Fibroblast of the aortic adventitia (primary cell): ENCODE measurements around the gene RAB4B. TPM values are rescaled to one million over a fixed set of nuclear protein-coding genes. Genes with fewer than 3 reads are reported as not detected.

ENCODE experiments used
- DNase-seq: peaks from one replicate; pipeline ENCODE4 v3.0.0-alpha.2; 2010; ENCODE audit warnings: low read depth
- H3K4me3 ChIP-seq: 2 replicates; pipeline ENCODE4 v1.5.1; 2011; ENCODE audit warnings: low read depth, mild to moderate bottlenecking, control low read depth, low read length, moderate library complexity
- total RNA-seq: library from RNA; depleted of rRNA; stranded (reverse); fragments of >200 nt; gene quantifications from 2 replicates; pipeline ENCODE4 v1.2.3, GENCODE V29; 2012; ENCODE audit warnings: low replicate concordance
- TF ChIP-seq, protein P1 (sequence below): IDR thresholded peaks from 2 replicates; pipeline ENCODE4 v1.5.1; 2011; ENCODE audit warnings: mild to moderate bottlenecking, low read length, control low read depth, inconsistent platforms; ENCODE audit not compliant: insufficient read depth

Gene RAB4B
- total RNA-seq, 1 donor: 10.1 TPM

DNA sequence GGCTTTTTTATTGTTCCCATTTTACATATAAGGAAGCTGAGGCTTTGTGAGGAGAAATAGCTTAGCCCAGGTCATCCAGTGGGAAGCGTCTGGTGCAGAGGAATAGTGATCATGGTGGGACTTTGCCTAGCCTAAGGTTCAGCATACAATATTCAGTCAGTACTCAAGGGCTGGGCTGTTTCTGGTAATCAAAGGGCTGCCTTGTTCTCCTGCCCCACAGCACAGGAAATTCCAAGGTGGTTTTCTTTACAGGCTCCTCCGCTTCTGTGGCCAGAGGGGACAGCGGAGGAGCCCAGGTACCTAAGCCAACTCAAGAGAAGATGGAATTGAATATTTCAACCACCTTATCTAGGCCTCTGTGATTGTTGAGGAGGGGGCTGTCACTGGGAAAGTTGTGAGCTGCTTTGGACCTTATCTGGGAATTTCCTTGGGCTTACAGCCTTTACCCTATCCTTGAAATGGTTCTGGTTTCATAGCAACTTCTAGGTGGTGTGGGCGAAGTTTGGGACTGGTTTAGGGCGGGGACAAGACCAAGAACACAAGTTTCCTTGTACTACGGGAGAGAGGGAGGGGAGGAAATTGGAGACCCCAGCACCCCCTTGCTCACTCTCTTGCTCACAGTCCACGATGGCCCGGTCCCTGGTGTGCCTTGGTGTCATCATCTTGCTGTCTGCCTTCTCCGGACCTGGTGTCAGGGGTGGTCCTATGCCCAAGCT is 3.0 kb upstream of the RAB4B start, which contains the start of gene MIA:
TSS of gene MIA (plus strand) at position 606 of the 716 bp plus-strand sequence. CDS start at position 628, 22 bp downstream.
- DNase-seq: no peak
- no peak within 1 kb of the TSS for H3K4me3 ChIP-seq
- TF ChIP-seq, protein P1, sequence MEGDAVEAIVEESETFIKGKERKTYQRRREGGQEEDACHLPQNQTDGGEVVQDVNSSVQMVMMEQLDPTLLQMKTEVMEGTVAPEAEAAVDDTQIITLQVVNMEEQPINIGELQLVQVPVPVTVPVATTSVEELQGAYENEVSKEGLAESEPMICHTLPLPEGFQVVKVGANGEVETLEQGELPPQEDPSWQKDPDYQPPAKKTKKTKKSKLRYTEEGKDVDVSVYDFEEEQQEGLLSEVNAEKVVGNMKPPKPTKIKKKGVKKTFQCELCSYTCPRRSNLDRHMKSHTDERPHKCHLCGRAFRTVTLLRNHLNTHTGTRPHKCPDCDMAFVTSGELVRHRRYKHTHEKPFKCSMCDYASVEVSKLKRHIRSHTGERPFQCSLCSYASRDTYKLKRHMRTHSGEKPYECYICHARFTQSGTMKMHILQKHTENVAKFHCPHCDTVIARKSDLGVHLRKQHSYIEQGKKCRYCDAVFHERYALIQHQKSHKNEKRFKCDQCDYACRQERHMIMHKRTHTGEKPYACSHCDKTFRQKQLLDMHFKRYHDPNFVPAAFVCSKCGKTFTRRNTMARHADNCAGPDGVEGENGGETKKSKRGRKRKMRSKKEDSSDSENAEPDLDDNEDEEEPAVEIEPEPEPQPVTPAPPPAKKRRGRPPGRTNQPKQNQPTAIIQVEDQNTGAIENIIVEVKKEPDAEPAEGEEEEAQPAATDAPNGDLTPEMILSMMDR: no peak

DNA sequence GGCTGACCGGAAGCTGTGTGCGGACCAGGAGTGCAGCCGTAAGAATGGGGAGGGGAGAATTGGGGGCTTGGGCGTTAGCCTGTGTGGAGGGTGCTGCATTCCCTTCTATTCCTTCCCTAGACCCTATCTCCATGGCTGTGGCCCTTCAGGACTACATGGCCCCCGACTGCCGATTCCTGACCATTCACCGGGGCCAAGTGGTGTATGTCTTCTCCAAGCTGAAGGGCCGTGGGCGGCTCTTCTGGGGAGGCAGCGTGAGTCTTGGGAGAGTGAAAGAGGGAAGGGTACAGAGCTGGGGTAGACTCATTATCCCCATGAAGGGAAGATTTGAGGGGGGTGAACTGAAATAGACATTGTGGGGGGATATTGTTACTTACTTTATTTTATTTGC is 2.4 kb upstream of the RAB4B start:
- no peak overlapping the region for H3K4me3 ChIP-seq
- TF ChIP-seq, protein P1: no peak
- no peak for DNase-seq

DNA sequence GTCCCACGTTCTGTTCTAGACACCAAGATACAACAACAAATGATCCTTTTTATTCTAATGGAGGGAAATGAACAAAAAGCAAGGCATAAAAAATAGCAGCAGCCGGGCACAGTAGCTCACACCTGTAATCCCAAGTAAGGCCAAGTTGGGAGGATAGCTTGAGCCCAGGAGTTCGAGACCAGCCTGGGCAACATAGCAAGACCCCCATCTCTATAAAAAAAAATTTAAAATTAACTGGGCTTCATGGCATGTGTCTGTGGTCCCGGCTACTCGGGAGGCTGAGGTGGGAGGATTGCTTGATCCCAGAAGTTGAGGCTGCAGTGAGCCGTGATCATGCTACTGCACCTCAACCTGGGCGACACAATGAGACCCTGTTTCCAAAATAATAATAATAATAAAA is 1.7 kb upstream of the RAB4B start:
- H3K4me3 ChIP-seq: no peak overlapping the region
- TF ChIP-seq, protein P1: no peak
- DNase-seq: no peak

DNA sequence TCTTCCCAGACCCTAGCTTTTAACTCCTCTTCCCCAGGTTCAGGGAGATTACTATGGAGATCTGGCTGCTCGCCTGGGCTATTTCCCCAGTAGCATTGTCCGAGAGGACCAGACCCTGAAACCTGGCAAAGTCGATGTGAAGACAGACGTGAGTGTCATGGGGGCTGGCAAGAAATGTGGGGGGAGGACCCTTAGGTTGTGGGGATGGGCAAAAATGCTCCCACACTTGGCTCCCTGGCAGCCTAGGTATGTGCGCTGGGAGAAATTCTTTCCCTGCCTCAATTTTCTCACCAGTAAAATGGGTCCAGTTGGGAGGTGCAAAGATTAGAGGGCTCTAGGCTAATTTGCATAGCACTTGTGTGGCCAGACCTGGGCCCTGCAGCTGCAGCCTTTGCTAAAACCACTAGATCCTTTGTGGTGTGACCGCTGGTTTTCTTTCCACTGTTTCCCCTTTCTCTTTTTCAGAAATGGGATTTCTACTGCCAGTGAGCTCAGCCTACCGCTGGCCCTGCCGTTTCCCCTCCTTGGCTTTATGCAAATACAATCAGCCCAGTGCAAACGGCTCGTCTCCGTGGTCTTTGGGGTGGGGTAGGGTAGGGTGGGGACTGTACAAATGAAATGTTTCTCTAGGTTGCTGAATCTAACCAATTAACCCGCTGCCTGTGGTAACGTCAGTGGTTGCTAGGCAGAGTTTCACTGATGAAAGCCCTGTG is 959 bp upstream of the RAB4B start:
- peak; percentile 94 for DNase-seq
- TF ChIP-seq, protein P1: no peak
- peak overlapping the region; percentile 68 for H3K4me3 ChIP-seq

DNA sequence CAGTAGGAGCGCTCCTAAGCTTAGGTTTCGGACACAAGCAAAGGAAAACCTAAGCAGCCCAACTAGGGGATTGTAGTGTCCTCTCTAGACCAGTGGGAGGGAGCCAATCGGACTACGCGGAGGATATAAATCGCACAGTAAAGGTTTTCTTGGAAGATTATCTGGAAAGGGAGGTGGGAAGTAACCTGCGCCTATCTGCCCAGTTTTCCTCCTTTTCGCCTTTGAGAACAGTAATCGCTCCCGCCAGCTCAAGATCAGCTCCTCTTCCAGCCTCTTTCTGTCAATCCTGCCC is 456 bp upstream of the RAB4B start:
- TF ChIP-seq, protein P1: no peak
- peak overlapping the region; percentile 68 for H3K4me3 ChIP-seq
- DNase-seq: no peak

DNA sequence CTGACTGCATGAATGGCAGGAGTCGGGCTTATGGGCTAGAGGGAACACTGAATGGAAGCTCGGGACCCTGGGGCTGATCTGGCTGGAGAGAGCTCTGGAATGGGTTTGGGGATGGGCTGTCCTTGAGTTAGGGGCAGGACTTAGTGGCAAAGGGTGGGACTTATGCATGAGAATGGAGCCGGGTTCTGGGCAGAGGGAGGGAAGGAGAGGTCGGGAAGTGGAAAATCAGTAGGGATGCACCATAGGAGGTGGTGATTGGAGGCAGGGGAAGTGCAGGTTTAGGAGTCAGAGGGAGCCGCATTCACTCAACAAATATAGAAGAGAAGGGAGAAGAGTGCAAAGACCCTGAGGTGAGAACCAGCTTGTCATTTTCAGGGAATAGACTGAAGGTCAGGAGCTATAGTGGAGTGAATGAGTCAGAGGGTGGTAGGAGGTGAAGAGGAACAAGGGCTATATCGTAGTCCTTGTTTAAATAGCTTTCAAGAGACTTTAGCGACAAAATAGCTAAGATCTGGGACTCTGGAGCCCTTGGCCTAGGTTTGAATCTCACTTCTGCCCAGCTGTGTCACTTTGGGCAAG is 748 bp downstream of the RAB4B start:
- peak overlapping the region; percentile 81 for H3K4me3 ChIP-seq
- no peak for DNase-seq
- TF ChIP-seq, protein P1: no peak
